Limb (tissue), 2 donors: ENCODE measurements around the gene GRAMD4.

Source experiments
- DNase-seq, 2 donors: peaks; one replicate each; pipeline ENCODE4 v3.0.0-alpha.2; 2016; ENCODE audit errors: extremely low spot score in 2 of 2

The GRAMD4 gene

DNA sequence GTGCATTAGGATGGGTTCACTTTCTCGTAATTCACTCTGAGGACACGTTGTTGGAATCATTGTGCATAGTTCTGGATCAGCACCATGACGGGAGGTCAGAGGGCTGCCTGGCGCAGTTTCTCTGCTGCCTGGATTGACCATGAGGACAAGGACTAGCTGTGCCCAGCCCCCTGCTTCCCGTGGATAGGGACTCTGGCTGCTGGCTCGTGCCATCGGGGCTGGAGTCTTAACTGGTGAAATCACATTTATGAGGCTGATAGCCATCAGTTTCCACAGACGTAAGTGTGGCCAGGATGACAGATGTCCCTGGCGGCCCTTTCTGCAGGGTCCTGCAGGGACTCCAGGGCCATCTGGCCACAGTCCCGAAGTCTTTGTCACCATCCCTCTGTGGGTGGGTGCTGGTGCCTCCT lies 24.1 kb upstream of the GRAMD4 start:
- DNase-seq, result peak in 1 of 2 donors; percentile 22

- no peak for DNase-seq
These were observed 23.4 kb upstream of the GRAMD4 start for GRCh38 chr22:46596819-46597218.

DNA sequence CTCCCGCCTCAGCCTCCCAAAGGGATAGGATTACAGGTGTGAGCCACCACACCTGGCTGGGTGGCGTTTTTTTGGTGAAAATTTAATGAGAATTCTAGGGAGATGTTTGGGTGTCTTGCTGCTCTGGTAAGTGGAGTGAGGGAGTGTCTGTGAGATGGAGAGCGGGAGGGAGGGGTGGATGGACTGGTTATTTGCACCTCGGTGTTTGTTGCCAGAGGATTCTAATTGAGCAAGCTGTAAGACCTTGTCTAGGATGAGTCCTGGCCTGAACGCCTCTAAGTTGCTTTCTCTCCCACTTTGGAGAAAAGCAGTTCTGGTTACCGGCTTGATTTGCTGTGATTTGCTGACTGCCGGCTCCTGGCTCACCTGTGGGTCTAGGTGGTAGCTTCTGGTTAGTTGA lies 22.0 kb upstream of the GRAMD4 start:
- DNase-seq, result no peak

- no peak for DNase-seq
These were observed 21.3 kb upstream of the GRAMD4 start for GRCh38 chr22:46598737-46599424.

GRCh38 chr22:46600273-46600796 lies 19.9 kb upstream of the GRAMD4 start:
- no peak for DNase-seq

GRCh38 chr22:46602025-46602424 lies 18.2 kb upstream of the GRAMD4 start:
- DNase-seq, result no peak

- no peak for DNase-seq
These were observed 15.9 kb upstream of the GRAMD4 start for GRCh38 chr22:46604306-46604690.

GRCh38 chr22:46605117-46605516 lies 15.1 kb upstream of the GRAMD4 start:
- DNase-seq, result no peak

- DNase-seq, result no peak
These were observed 13.3 kb upstream of the GRAMD4 start for GRCh38 chr22:46606886-46607285.

DNA sequence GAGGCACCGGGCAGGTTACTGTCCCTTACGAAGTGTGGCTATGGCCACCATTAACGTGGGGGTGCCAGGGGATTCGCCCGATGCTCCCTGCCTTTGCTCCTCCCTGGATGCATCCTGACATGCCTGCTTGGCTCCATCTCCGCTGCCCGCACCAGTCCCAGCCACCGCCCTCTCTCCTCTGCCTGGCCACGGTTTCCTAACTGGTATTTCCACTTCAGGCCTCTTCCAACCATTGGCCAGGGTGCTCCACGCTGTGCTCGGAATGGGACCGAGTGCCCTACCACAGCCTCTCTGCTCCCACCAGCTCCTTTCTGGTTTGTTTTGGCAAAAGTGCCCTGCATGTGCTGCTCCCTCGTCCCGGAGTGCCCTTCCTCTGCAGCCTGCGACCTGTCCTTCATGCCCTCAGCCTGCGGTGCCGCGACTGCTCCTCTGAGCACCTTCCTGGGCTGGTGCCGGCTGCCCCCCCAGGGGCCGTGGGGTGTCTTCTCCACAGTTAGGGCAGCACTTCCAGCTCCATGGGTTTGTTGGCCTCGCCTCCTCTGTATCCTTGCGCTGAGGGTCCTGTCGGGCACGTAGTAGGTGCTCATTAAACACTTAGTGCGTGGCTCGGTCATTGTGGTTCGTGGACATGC lies 12.6 kb upstream of the GRAMD4 start:
- no peak for DNase-seq

DNA sequence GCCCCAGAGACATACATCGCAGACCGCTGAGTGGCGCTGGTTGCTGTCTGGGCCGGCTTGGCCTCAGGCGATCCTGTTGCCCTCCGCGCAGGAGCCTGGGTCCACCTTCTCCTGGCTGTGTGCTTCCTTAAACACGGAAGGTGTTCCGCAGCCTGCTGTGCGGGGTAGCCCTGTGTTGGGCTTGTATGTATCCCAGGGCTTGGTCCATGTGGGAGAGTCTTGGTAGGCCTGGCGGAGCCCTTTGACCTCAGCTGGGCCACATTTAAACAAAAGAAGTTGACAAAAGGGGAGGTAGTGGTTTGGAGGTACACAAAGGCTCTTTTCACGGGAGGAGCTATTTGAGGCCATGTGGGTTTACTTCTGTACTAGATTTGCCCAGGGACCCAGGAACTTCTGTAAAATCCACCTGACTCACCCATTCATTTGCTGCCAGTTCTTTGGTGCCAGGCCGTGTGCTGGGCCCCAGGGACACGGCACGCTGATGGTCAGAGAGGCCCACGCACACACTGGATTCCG lies 11.0 kb upstream of the GRAMD4 start:
- DNase-seq, result no peak

- no peak for DNase-seq
These were observed 10.4 kb upstream of the GRAMD4 start for GRCh38 chr22:46609724-46610201.

DNA sequence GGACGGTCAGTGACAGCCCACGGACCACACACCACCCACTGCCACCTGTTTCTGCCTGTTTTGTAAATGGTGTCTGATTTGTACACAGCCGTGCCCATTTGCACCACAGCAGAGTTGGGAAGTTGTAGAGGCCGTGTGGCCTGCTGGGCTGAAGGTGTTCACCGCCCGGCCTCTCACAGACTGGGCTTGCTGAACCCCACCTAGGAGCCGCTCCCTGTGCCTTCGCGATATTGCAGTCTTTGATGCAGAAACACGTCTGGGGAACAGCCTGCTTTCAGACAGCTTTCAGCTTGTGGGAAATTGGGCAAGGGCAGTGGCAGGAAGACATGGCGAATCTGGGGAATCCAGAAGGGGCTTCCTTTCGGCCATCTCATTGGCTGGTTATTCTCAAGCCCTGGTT lies 9.8 kb upstream of the GRAMD4 start:
- DNase-seq, result no peak

DNA sequence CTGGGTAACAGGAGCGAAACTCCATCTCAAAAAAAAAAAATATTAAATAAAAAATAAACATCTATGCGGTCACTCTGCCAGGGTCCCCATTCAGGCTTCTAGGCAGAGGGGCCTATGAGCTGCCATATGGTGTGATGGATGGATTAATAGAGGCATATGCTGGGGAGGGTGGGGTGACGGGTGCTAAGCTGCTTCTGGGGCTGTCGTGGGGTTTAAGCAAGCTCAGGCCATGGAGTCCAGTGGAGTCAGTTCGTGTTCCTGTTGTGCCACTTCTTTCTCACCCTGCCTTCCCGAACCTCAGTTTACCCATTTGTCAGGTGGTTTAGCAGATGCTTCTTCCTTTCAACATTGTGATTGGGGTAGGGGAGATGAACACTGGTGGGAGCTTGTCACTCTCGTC lies 9.0 kb upstream of the GRAMD4 start:
- no peak for DNase-seq

- DNase-seq, result no peak
These were observed 7.8 kb upstream of the GRAMD4 start for GRCh38 chr22:46612341-46612903.

DNA sequence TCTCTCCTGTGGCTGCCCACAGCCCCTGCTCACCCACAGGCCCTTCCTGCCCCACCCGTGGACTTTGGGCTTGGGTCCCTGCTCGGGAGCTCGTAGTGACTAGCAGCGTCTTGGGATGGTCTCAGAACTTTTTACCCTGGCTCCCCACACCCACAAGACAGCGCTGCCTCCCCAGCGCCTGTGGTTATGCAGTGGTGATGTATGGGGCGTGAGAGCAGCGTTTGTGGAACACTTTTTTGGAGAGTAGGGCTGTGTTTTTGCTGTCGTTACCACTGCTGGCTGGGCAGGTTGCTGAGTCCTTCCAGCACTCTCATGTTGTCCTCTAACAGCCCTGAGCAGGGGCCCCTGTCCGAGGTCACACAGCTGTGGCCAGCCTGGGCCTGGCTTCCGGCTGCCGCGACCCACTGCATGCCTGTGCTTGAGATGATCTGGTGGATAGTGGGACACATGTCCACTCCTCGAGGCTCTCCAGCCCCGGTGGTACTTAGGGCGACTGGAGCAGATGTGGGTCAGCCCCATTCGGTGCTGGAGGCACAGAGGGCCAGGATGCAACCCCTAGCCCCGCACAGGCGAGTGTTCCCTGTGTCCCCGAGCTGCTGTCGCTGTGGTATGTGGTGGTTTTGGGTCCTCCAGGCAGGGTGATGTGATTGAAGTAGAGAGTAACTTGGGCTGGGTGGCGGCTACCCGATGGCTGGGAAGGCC lies 7.1 kb upstream of the GRAMD4 start:
- DNase-seq, result no peak

DNA sequence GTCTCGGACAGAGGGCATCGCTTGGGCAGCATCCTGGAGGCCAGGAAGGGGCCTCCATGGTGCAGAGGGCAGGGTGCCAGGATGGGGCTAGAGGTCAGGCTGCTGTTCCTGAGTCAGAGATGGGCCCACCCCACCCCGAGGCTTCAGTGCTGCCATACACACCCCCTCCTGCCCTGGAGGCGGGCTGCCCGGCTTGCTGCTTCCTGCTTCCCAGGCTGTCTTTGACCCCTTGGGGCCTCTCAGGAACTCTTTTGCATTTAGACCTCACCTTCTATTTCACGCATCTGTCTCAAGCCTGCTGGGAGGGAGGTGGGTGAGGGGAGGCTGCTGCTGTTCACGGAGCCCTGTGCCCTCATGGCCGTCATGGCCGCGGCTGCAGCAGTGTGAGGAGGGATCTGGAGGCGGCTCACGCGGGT lies 6.6 kb upstream of the GRAMD4 start:
- DNase-seq, result no peak

- DNase-seq, result no peak
These were observed 5.9 kb upstream of the GRAMD4 start for GRCh38 chr22:46614025-46614931.

DNA sequence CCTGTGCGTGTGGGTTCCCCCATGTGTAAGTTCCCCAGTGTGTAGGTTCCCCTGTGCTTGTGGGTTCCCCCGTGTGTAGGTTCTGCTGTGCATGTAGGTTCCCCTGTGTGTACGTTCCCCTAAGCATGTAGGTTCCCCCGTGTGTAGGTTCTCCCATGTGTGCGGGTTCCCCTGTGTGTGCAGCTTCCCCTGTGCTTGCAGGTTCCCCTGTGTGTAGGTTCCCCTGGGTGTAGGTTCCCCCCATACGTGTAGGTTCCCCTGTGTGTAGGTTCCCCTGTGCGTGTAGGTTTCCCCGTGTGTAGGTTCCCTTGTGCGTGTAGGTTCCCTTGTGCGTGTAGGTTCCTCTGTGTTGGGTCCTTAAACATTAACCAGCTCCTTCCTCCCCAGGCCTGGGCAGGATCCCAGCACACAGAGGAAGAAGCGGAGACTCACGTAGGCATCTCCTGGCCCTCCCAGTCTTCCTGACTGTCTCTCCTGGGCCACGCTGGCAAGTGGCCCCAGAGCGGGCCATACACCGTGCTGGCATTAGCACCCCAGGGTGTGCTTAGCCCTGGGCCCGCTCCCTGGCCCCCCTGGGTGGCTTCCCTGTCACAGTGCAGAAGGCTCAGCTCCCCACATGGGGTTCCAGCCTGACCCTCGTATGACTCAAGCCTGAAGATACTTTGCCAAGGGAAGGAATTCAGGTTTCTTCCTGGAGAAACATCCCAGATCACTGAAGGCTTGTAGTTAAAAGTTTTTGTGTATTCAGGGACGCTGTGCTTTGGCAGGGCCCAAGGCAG lies 2.8 kb upstream of the GRAMD4 start:
- no peak for DNase-seq
